GM23248 (cell line): ENCODE data around the gene GOLGA6D.
"Not testable (repeated sequence)": the region's sequence is repeated elsewhere in the genome, so short reads cannot be mapped to it uniquely, and the experiment has no call there.

ENCODE experiments used
- EZH2 ChIP-seq: fragments of 200-600 bp; sonication (generic); IDR thresholded peaks from 2 replicates; pipeline ENCODE4 v1.6.1; 2018; ENCODE audit warnings: antibody characterized with exemption, mild to moderate bottlenecking; ENCODE audit not compliant: insufficient read depth, poor library complexity, severe bottlenecking
- EZH2phosphoT487 ChIP-seq: fragments of 200-600 bp; sonication (generic); IDR thresholded peaks from 2 replicates; pipeline ENCODE4 v1.6.1; 2018; ENCODE audit warnings: antibody characterized with exemption, moderate library complexity, mild to moderate bottlenecking, low read depth; ENCODE audit not compliant: insufficient read depth

- not testable (repeated sequence) for TF ChIP-seq EZH2phosphoT487, EZH2
Observed at GRCh38 chr15:75274509-75275107, 8.0 kb upstream of the GOLGA6D start.
